Measurements from ENCODE around the gene PLXNA2.

DNA sequence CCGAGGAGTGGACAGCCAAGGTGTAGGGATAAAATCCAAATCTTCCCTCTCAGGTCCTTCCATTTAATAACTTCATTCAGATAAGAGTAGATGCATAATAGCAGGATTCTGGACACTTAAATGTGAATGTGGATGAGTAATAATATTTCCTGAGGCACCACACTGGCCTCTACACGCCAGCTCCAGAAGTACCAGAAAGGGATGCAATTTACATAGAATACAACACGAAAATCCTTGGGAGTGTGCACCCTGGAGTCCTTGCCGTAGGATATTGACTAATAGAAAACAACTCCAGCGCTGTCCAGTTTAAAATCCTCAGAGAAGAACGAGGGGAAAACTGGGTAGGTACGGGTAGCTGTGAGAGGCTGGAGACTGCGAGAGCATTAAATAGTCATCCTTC lies 6.9 kb downstream of the PLXNA2 start:
- TF ChIP-seq, protein P1, sequence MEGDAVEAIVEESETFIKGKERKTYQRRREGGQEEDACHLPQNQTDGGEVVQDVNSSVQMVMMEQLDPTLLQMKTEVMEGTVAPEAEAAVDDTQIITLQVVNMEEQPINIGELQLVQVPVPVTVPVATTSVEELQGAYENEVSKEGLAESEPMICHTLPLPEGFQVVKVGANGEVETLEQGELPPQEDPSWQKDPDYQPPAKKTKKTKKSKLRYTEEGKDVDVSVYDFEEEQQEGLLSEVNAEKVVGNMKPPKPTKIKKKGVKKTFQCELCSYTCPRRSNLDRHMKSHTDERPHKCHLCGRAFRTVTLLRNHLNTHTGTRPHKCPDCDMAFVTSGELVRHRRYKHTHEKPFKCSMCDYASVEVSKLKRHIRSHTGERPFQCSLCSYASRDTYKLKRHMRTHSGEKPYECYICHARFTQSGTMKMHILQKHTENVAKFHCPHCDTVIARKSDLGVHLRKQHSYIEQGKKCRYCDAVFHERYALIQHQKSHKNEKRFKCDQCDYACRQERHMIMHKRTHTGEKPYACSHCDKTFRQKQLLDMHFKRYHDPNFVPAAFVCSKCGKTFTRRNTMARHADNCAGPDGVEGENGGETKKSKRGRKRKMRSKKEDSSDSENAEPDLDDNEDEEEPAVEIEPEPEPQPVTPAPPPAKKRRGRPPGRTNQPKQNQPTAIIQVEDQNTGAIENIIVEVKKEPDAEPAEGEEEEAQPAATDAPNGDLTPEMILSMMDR (IDR thresholded peaks at IDR 0.05; ENCODE audit: control extremely low read depth in 1 of 3, insufficient read depth in 1 of 3, low read depth in 1 of 3, low read length in 3 of 3) = no peak
- TF ChIP-seq TAF1 (IDR thresholded peaks at IDR 0.05; ENCODE audit: low read depth, low read length) = no peak
- TF ChIP-seq YY1 (IDR thresholded peaks at IDR 0.05; ENCODE audit: low read depth, low read length) = no peak
